ENCODE data around the gene OR5M8. TPM values are rescaled to one million over a fixed set of nuclear protein-coding genes. Genes with fewer than 3 reads are reported as not detected.

Gene OR5M8
- total RNA-seq (not detected in 2 replicates), polyA plus RNA-seq (not detected in 2 replicates)

DNA sequence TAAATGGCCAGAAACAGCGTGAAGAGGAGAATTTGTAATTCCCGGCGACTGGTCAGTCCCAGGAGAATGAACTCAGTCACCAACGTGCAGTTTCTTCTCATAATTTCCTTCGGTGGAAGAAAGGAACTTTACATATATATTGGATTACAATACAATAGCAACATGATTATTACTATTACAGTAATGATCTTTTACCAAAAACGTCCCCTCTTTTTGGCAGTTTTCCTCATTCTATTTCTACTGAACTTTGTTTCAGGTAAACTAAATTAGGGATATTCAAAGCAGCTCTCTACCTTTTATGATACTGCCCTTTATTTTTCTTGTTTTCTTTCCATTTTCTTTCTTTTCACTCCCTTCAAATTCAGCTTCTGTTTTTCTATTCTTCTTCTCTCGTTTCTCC, at the start of gene OR5M8:
TSS of gene OR5M8 (minus strand) at position 101 of the 400 bp plus-strand sequence. CDS start at position 101, 0 bp downstream.
- Histone ChIP-seq H3K36me3 (no peaks in the 10 kb centered on the region), H3K4me3 (no peak within 1 kb of the TSS), H3K27ac (no peak within 1 kb of the TSS), H3K27me3 (no peaks in the 10 kb centered on the region), H3K4me1 (ENCODE audit: low read depth) (no peaks in the 10 kb centered on the region), H3K9me3 (ENCODE audit: low read depth) (no peaks in the 10 kb centered on the region)
- TF ChIP-seq, protein P1, sequence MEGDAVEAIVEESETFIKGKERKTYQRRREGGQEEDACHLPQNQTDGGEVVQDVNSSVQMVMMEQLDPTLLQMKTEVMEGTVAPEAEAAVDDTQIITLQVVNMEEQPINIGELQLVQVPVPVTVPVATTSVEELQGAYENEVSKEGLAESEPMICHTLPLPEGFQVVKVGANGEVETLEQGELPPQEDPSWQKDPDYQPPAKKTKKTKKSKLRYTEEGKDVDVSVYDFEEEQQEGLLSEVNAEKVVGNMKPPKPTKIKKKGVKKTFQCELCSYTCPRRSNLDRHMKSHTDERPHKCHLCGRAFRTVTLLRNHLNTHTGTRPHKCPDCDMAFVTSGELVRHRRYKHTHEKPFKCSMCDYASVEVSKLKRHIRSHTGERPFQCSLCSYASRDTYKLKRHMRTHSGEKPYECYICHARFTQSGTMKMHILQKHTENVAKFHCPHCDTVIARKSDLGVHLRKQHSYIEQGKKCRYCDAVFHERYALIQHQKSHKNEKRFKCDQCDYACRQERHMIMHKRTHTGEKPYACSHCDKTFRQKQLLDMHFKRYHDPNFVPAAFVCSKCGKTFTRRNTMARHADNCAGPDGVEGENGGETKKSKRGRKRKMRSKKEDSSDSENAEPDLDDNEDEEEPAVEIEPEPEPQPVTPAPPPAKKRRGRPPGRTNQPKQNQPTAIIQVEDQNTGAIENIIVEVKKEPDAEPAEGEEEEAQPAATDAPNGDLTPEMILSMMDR (IDR thresholded peaks at IDR 0.05; ENCODE audit: low read depth, low read length) = no peak
- no peak for DNase-seq (ENCODE audit: low read depth in 1 of 2, low spot score in 1 of 2)

DNA sequence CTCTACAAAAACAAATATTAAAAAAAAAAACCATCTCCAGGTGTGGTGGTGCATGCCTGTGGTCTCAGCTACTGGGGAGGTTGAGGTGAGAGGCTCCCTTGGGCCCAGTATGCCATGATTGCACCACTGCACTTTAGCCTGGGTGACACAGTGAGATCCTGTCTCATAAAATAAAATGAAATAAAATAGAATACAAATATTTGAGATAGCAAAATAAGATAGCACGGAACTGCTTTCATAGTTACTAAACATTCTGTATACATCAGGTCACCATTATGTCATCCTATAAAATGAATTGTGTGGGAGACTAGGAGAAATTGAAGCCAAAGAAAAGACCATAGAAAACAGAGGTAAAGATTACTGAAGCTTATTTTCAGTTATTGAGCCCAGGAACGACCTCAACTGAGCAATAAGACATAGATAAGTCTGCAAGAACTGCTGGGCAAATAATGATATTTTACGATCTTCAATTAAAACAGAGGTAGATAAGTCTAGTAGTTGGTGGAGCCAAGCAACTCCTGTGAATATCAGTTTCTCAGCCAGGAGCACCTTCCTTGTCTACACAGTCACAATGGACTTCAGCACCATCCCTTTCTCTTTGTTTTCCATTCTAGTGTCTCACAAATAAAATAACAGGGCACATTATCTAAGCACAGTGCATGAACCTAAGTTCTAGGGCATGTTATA, 42.0 kb upstream of the OR5M8 start:
- Histone ChIP-seq H3K36me3 (no peaks in the 10 kb centered on the region), H3K4me1 (ENCODE audit: low read depth) (no peaks in the 10 kb centered on the region), H3K27me3 (no peaks in the 10 kb centered on the region), H3K4me3 (no peak overlapping the region), H3K27ac (no peak overlapping the region), H3K9me3 (ENCODE audit: low read depth) (no peaks in the 10 kb centered on the region)
- TF ChIP-seq, protein P1 (IDR thresholded peaks at IDR 0.05; ENCODE audit: low read depth, low read length) = no peak
- DNase-seq (ENCODE audit: low read depth in 1 of 2, low spot score in 1 of 2) = no peak

DNA sequence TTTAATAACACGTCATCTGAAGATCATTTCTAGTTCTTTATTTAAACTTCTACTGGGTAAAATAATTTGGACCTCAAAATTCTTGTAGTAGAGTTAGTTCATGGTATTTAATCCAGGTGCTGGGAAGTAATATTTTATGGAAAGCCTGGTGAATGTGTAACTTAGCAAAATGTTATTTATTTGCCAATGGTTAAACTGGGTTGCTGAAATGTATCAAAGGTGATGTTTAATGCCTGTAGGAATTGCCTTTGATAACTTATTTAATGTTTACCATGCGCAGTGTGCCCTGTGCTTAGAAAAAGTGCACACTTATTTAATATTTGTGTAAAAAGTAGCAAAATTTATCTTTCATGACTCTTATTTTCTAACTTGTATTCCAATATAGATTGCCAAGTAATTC, 40.7 kb upstream of the OR5M8 start:
- H3K27me3 ChIP-seq = no peaks in the 10 kb centered on the region
- H3K4me3 ChIP-seq = no peak overlapping the region
- H3K9me3 ChIP-seq (ENCODE audit: low read depth) = no peaks in the 10 kb centered on the region
- DNase-seq (ENCODE audit: low read depth in 1 of 2, low spot score in 1 of 2) = no peak
- no peak overlapping the region for H3K27ac ChIP-seq
- H3K36me3 ChIP-seq = no peaks in the 10 kb centered on the region
- TF ChIP-seq, protein P1 (IDR thresholded peaks at IDR 0.05; ENCODE audit: low read depth, low read length) = no peak
- H3K4me1 ChIP-seq (ENCODE audit: low read depth) = no peaks in the 10 kb centered on the region

DNA sequence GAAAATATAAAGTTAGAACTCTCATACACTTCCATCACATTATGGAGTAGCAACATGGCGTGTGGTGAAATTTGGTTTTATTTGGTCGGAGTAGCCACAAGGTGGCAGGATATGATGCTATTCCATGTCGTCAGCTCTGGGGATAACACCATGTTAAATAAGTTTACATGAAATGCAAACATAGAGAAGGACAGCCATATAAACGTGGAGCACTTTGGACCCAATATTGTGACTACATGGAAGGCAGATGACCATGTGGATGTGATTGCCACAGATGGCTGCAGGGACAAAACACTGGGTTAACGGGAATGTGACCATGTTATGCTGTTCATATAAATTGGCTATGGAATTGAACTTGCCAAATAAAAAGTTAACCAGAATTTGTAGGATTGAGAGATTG, 30.8 kb upstream of the OR5M8 start:
- Histone ChIP-seq H3K4me1 (ENCODE audit: low read depth) (peaks cover 4% of the 10 kb centered on the region), H3K27me3 (no peaks in the 10 kb centered on the region), H3K36me3 (no peaks in the 10 kb centered on the region), H3K9me3 (ENCODE audit: low read depth) (no peaks in the 10 kb centered on the region), H3K4me3 (no peak overlapping the region), H3K27ac (no peak overlapping the region)
- TF ChIP-seq, protein P1 (IDR thresholded peaks at IDR 0.05; ENCODE audit: low read depth, low read length) = no peak
- DNase-seq (ENCODE audit: low read depth in 1 of 2, low spot score in 1 of 2) = no peak

DNA sequence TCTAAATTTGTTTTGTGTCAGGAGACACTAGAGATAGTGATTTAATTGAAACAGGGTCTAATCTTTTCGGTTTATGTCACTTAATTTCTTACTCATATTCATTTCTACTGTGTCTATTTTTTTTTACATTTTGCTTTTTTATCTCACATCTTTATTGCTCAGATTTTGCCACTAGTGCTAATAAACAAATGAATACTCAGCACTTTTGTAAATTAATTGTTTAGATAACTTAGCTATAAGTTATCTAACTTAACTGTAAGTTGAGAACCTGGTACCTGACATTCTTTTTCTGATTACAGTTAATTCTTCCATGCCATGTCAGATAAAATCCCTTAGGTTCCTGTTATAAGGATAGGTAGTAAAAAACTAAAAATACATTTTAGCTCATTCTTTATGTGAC, 22.1 kb upstream of the OR5M8 start:
- no peaks in the 10 kb centered on the region for H3K9me3 ChIP-seq (ENCODE audit: low read depth)
- H3K36me3 ChIP-seq = no peaks in the 10 kb centered on the region
- H3K4me3 ChIP-seq = no peak overlapping the region
- no peak for DNase-seq (ENCODE audit: low read depth in 1 of 2, low spot score in 1 of 2)
- H3K27ac ChIP-seq = no peak overlapping the region
- no peaks in the 10 kb centered on the region for H3K4me1 ChIP-seq (ENCODE audit: low read depth)
- no peaks in the 10 kb centered on the region for H3K27me3 ChIP-seq
- TF ChIP-seq, protein P1 (IDR thresholded peaks at IDR 0.05; ENCODE audit: low read depth, low read length) = no peak

All from cardiac muscle cell (in vitro differentiated cells and primary cell).